Measurements from ENCODE around the gene TBC1D32. TPM values are rescaled to one million over a fixed set of nuclear protein-coding genes. Genes with fewer than 3 reads are reported as not detected.

The TBC1D32 gene
- polyA plus RNA-seq, 1 experiment = 6.3 TPM

DNA sequence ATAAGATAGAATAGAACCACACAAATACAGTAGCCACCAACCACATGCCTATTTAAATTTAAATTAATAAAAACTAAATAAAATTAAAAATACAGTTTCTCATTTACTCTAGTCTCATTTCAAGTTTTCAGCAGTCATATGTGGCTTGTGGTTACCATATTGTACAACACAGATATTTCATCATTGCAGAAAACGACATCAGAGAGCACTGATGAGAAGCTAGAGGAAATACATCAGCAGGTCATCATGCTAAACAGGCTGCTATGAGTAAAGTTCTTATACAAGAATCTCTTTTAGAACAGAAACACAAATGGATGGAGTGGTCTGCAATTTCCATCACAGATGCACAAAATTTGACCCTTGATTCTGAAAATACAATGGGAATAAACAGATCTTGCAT is 36.6 kb downstream of the TBC1D32 start:
- Histone ChIP-seq H3K27me3 (ENCODE audit: control insufficient read depth, insufficient read depth, low read length) (no peaks in the 10 kb centered on the region), H3K9me3 (ENCODE audit: control insufficient read depth, insufficient read depth, low read length) (no peaks in the 10 kb centered on the region), H3K27ac (ENCODE audit: low read depth, low read length) (no peak overlapping the region), H3K4me3 (ENCODE audit: low read depth, low read length) (no peak overlapping the region)
- CTCF ChIA-PET = interaction anchor here (1.4 kb wide), 1 partner anchor 9 kb away, joined by 4 read pairs; no protein-coding TSS in a partner anchor
- POLR2A ChIA-PET = no interaction called here
- DNase-seq (ENCODE audit: low read depth, low spot score) = no peak
- TF ChIP-seq, protein P1, sequence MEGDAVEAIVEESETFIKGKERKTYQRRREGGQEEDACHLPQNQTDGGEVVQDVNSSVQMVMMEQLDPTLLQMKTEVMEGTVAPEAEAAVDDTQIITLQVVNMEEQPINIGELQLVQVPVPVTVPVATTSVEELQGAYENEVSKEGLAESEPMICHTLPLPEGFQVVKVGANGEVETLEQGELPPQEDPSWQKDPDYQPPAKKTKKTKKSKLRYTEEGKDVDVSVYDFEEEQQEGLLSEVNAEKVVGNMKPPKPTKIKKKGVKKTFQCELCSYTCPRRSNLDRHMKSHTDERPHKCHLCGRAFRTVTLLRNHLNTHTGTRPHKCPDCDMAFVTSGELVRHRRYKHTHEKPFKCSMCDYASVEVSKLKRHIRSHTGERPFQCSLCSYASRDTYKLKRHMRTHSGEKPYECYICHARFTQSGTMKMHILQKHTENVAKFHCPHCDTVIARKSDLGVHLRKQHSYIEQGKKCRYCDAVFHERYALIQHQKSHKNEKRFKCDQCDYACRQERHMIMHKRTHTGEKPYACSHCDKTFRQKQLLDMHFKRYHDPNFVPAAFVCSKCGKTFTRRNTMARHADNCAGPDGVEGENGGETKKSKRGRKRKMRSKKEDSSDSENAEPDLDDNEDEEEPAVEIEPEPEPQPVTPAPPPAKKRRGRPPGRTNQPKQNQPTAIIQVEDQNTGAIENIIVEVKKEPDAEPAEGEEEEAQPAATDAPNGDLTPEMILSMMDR (IDR thresholded peaks at IDR 0.05; ENCODE audit: low read depth, low read length) = no peak

DNA sequence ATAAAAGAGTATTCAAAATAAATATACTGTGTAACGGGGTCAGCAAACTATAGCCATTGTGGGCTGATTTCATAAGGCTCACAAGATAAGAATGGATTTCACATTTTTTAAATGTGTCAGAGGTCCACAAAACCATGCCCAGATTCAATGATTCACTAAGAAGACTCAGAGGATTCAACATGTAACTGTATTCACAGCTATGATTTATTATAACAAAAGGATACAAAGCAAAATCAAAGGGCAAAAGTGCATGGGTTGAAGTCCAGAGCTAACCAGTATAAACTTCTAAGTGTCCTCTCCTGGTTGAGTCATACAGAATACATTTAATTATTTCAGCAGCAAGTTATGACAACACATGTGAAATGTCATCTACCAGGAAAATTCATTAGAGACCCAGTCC is 49.2 kb downstream of the TBC1D32 start:
- no peaks in the 10 kb centered on the region for H3K27me3 ChIP-seq (ENCODE audit: control insufficient read depth, insufficient read depth, low read length)
- no peak overlapping the region for H3K4me3 ChIP-seq (ENCODE audit: low read depth, low read length)
- POLR2A ChIA-PET = no interaction called here
- TF ChIP-seq, protein P1 (IDR thresholded peaks at IDR 0.05; ENCODE audit: low read depth, low read length) = no peak
- H3K27ac ChIP-seq (ENCODE audit: low read depth, low read length) = no peak overlapping the region
- DNase-seq (ENCODE audit: low read depth, low spot score) = no peak
- CTCF ChIA-PET = no interaction called here
- H3K9me3 ChIP-seq (ENCODE audit: control insufficient read depth, insufficient read depth, low read length) = no peaks in the 10 kb centered on the region

DNA sequence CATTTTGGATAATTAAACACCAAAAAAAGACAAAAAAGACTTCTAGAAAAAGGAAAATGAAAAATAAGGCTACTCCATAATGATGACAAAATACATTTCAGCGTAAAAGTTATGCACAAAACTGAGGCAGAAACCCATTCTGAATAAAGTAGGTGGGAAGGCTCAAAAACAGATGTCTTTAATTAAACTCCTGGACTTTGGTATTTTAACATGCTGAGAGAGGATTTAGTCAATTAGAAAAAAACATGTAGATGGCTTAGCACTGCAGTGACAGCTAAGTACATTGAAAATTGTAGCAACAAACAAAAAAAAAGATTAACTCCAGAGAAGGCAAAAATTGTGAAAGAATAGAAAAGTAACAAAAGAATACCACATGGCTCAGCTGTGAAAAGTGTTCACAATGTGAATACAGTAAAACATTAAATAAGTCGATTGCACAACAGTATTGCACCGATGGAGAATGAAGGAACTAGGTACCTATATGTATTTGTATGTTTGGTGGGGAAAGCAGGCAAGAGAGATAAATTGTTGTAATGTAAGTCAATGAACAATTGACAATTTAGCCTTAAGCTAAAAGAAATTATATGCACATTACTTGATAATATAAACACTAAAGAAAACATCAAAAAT is 59.5 kb downstream of the TBC1D32 start:
- no peaks in the 10 kb centered on the region for H3K27me3 ChIP-seq (ENCODE audit: control insufficient read depth, insufficient read depth, low read length)
- no peak overlapping the region for H3K4me3 ChIP-seq (ENCODE audit: low read depth, low read length)
- H3K27ac ChIP-seq (ENCODE audit: low read depth, low read length) = no peak overlapping the region
- POLR2A ChIA-PET = no interaction called here
- CTCF ChIA-PET = no interaction called here
- no peaks in the 10 kb centered on the region for H3K9me3 ChIP-seq (ENCODE audit: control insufficient read depth, insufficient read depth, low read length)
- DNase-seq (ENCODE audit: low read depth, low spot score) = no peak
- TF ChIP-seq, protein P1 (IDR thresholded peaks at IDR 0.05; ENCODE audit: low read depth, low read length) = no peak

DNA sequence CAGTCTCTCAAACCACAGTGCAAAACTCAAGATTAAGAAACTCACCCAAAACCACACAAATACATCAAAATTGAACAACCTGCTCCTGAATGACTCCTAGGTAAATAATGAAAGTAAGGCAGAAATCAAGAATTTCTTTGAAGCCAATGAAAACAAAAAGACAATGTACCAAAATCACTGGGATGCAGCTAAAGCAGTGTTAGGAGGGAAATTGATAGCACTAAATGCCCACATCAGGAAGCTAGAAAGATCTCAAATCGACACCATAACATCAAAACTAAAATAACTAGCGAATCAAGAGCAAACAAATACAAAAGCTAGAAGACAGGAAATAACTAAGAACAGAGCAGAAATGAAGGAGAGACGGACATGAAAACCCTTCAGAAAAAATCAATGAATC is 70.5 kb downstream of the TBC1D32 start:
- TF ChIP-seq, protein P1 (IDR thresholded peaks at IDR 0.05; ENCODE audit: low read depth, low read length) = no peak
- Histone ChIP-seq H3K27me3 (ENCODE audit: control insufficient read depth, insufficient read depth, low read length) (no peaks in the 10 kb centered on the region), H3K9me3 (ENCODE audit: control insufficient read depth, insufficient read depth, low read length) (no peaks in the 10 kb centered on the region), H3K4me3 (ENCODE audit: low read depth, low read length) (no peak overlapping the region), H3K27ac (ENCODE audit: low read depth, low read length) (no peak overlapping the region)
- no peak for DNase-seq (ENCODE audit: low read depth, low spot score)
- POLR2A ChIA-PET = no interaction called here
- CTCF ChIA-PET = interaction anchor here (1.3 kb wide), 1 partner anchor 8 kb away, joined by 3 read pairs; no protein-coding TSS in a partner anchor

DNA sequence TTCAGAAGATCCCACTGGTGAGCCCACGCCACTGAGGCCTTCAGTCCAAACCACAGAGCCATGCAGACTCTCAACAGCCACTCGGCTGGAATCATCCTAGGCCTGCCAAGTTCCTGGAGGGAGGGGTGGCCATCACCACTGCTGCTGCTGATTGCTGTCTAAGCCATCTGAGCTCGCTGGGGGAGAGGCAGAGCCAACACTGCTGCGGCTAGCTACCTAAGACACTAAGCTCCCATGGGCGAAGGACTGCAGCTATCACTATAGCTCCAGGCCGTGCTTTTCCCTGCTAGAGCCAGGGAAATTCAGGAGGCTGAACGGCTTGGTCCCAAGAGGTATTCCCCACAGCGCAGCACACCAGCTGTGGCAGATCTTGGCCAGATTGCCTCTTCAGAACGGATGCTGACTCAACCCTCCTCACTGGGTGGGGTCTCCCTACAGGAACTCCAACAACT is 73.6 kb downstream of the TBC1D32 start:
- ChIA-PET POLR2A (no interaction called here), CTCF (no interaction called here)
- Histone ChIP-seq H3K4me3 (ENCODE audit: low read depth, low read length) (no peak overlapping the region), H3K27me3 (ENCODE audit: control insufficient read depth, insufficient read depth, low read length) (no peaks in the 10 kb centered on the region), H3K9me3 (ENCODE audit: control insufficient read depth, insufficient read depth, low read length) (no peaks in the 10 kb centered on the region), H3K27ac (ENCODE audit: low read depth, low read length) (no peak overlapping the region)
- no peak for DNase-seq (ENCODE audit: low read depth, low spot score)
- TF ChIP-seq, protein P1 (IDR thresholded peaks at IDR 0.05; ENCODE audit: low read depth, low read length) = no peak
